ENCODE data around the gene STIP1.

Gene STIP1

GRCh38 chr11:64249563-64250414, 63.8 kb downstream of the STIP1 start:
- DNase-seq (ENCODE audit: low read depth in 2 of 3, low spot score in 1 of 3), result no peak

- no peak for DNase-seq (ENCODE audit: low read depth in 2 of 3, low spot score in 1 of 3)
Observed at GRCh38 chr11:64250415-64251015, 64.5 kb downstream of the STIP1 start.

DNA sequence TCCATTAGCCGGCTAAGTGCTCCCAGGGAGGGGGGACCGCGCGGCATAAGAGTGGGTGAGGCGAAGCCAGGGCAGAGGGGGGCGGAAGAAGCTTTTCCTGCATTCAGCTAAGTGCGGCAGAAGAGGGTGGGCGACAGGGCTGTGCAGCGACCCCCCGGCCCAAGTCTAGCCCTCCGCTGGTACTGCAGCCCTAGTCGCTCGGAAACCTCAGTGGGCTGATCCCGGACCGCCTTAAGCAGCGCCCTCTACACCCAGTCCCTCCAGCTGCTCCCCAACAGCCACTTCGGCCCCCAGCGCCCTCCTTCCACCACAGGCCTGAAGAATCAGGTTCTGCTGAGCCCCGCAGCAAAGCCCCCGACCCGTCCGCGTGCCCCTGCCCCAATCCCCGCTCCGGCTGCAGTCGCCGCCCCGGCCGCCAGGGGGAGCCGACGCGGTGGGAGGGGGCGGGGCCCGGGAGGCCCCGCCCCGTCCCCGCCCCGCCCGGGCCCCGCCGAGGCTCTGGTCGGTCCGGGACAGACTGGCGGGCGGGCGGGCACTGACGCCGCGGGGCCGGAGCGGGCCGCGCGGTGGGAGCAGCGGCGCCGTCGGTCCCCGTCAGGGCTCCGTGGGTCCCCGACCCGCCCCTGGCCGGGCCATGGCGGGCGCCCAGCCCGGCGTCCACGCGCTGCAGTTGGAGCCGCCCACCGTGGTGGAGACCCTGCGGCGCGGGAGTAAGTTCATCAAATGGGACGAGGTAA, 65.2 kb downstream of the STIP1 start, which contains the start of gene PLCB3:
PLCB3 (plus strand) TSS at position 515 of the 737 bp plus-strand sequence; CDS start at position 635, 120 bp downstream.
- DNase-seq (ENCODE audit: low read depth in 2 of 3, low spot score in 1 of 3), result no peak

DNA sequence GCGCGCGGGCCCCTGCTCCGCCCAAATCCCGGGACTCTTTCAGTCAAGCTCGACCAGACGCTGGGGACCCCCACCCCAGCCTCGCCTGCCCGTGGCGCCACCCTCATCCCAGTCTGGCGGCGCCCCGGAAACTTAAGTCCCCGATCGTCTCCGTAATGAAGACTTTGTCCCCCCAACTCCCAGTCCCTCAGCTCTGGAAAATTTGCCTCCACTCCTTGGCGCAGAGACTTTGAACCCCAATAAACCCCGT, 65.7 kb downstream of the STIP1 start:
- DNase-seq (ENCODE audit: low read depth in 2 of 3, low spot score in 1 of 3), result no peak

- DNase-seq (ENCODE audit: low read depth in 2 of 3, low spot score in 1 of 3), result no peak
Observed at GRCh38 chr11:64252003-64252872, 66.3 kb downstream of the STIP1 start.

- no peak for DNase-seq (ENCODE audit: low read depth in 2 of 3, low spot score in 1 of 3)
Observed at GRCh38 chr11:64253043-64253442, 67.1 kb downstream of the STIP1 start.

GRCh38 chr11:64253481-64253880, 67.5 kb downstream of the STIP1 start:
- no peak for DNase-seq (ENCODE audit: low read depth in 2 of 3, low spot score in 1 of 3)
